SK-N-SH treated with all-trans-retinoic acid at 6 μM for 48 hours (cell line): ENCODE data around the gene PCLO.

Experiments
- ATAC-seq: fragments of 200-7000 bp; cut with Tn5 transposase; 3 replicates; pipeline ENCODE4 v1.9.1; 2020; ENCODE audit warnings: mild to moderate bottlenecking, moderate library complexity
- ARNTL ChIP-seq: fragments of 450-650 bp; formaldehyde crosslinking; IDR thresholded peaks from 2 replicates; pipeline ENCODE4 v1.5.0; 2020; ENCODE audit warnings: low read depth, mild to moderate bottlenecking, moderate library complexity, borderline replicate concordance
- CSDC2 ChIP-seq: fragments of 250-450 bp; sonication (Bioruptor Pico); IDR thresholded peaks from 2 replicates; pipeline ENCODE4 v1.5.0; 2020; ENCODE audit warnings: mild to moderate bottlenecking, moderate library complexity
- ESRRG ChIP-seq: fragments of 250-450 bp; sonication (Bioruptor Pico); IDR thresholded peaks from 2 replicates; pipeline ENCODE4 v1.6.1; 2021; ENCODE audit warnings: mild to moderate bottlenecking
- GLIS3 ChIP-seq: fragments of 250-450 bp; sonication (Bioruptor Pico); IDR thresholded peaks from 2 replicates; pipeline ENCODE4 v1.5.0; 2020; ENCODE audit warnings: mild to moderate bottlenecking, moderate library complexity
- ISL1 ChIP-seq: fragments of 250-450 bp; sonication (Bioruptor Pico); IDR thresholded peaks from 2 replicates; pipeline ENCODE4 v2.1.2; 2022; ENCODE audit warnings: mild to moderate bottlenecking, moderate library complexity
- OSR1 ChIP-seq: fragments of 250-450 bp; sonication (Bioruptor Pico); IDR thresholded peaks from 2 replicates; pipeline ENCODE4 v1.8.0; 2022; ENCODE audit warnings: moderate library complexity, mild to moderate bottlenecking, inconsistent platforms
- POU6F1 ChIP-seq: fragments of 250-450 bp; sonication (Bioruptor Pico); IDR thresholded peaks from 2 replicates; pipeline ENCODE4 v1.8.0; 2021; ENCODE audit warnings: low read depth, mild to moderate bottlenecking, moderate library complexity, borderline replicate concordance
- PPARA ChIP-seq: fragments of 250-450 bp; sonication (Bioruptor Pico); IDR thresholded peaks from 2 replicates; pipeline ENCODE4 v1.5.0; 2020; ENCODE audit warnings: mild to moderate bottlenecking, borderline replicate concordance
- RARB ChIP-seq: fragments of 250-450 bp; sonication (Bioruptor Pico); IDR thresholded peaks from 2 replicates; pipeline ENCODE4 v1.8.0; 2021; ENCODE audit warnings: mild to moderate bottlenecking, moderate library complexity
- TCF4 ChIP-seq: fragments of 250-450 bp; sonication (Bioruptor Pico); IDR thresholded peaks from 2 replicates; pipeline ENCODE4 v1.8.0; 2021; ENCODE audit warnings: mild to moderate bottlenecking, moderate library complexity, borderline replicate concordance
- TOX ChIP-seq: fragments of 250-450 bp; sonication (Bioruptor Pico); IDR thresholded peaks from 2 replicates; pipeline ENCODE4 v1.8.0; 2021; ENCODE audit warnings: mild to moderate bottlenecking, moderate library complexity, borderline replicate concordance
- ZC3H10 ChIP-seq: fragments of 250-450 bp; sonication (Bioruptor Pico); IDR thresholded peaks from 2 replicates; pipeline ENCODE4 v1.5.1; 2021; ENCODE audit warnings: mild to moderate bottlenecking, moderate library complexity
- ZFP3 ChIP-seq: fragments of 250-450 bp; sonication (Bioruptor Pico); IDR thresholded peaks from 2 replicates; pipeline ENCODE4 v1.5.0; 2020; ENCODE audit warnings: mild to moderate bottlenecking, moderate library complexity
- ZFP30 ChIP-seq: fragments of 450-650 bp; formaldehyde crosslinking; IDR thresholded peaks from 2 replicates; pipeline ENCODE4 v1.5.0; 2022; ENCODE audit warnings: mild to moderate bottlenecking, moderate library complexity
- ZNF565 ChIP-seq: fragments of 450-650 bp; formaldehyde crosslinking; conservative IDR thresholded peaks from 2 replicates; pipeline ENCODE4 v1.5.0; 2020; ENCODE audit warnings: low read depth, mild to moderate bottlenecking, moderate library complexity
- ZNF70 ChIP-seq: fragments of 450-650 bp; formaldehyde crosslinking; IDR thresholded peaks from 2 replicates; pipeline ENCODE4 v1.5.0; 2020; ENCODE audit warnings: mild to moderate bottlenecking, moderate library complexity
- ZNF8 ChIP-seq: fragments of 450-650 bp; formaldehyde crosslinking; IDR thresholded peaks from 2 replicates; pipeline ENCODE4 v1.5.0; 2020; ENCODE audit warnings: mild to moderate bottlenecking, moderate library complexity
- TF ChIP-seq, protein P1 (sequence below): fragments of 250-450 bp; sonication (Bioruptor Pico); IDR thresholded peaks from 2 replicates; pipeline ENCODE4 v1.5.1; 2020; ENCODE audit warnings: low read depth, mild to moderate bottlenecking, moderate library complexity
- TF ChIP-seq, protein P2 (sequence below): fragments of 250-450 bp; sonication (Bioruptor Pico); IDR thresholded peaks from 2 replicates; pipeline ENCODE4 v1.5.1; 2021; ENCODE audit warnings: mild to moderate bottlenecking, moderate library complexity
- TF ChIP-seq, protein P3 (sequence below): fragments of 250-450 bp; sonication (Bioruptor Pico); IDR thresholded peaks from 2 replicates; pipeline ENCODE4 v1.5.0; 2020; ENCODE audit warnings: mild to moderate bottlenecking, moderate library complexity

The PCLO gene

GRCh38 chr7:82980130-82980788, 182.4 kb downstream of the PCLO start (continued):
- no peak for TF ChIP-seq ARNTL (CRISPR knock-in tag)
- TF ChIP-seq POU6F1 (CRISPR knock-in tag), result no peak
- no peak for TF ChIP-seq TCF4
- TF ChIP-seq GLIS3 (CRISPR knock-in tag), result no peak

DNA sequence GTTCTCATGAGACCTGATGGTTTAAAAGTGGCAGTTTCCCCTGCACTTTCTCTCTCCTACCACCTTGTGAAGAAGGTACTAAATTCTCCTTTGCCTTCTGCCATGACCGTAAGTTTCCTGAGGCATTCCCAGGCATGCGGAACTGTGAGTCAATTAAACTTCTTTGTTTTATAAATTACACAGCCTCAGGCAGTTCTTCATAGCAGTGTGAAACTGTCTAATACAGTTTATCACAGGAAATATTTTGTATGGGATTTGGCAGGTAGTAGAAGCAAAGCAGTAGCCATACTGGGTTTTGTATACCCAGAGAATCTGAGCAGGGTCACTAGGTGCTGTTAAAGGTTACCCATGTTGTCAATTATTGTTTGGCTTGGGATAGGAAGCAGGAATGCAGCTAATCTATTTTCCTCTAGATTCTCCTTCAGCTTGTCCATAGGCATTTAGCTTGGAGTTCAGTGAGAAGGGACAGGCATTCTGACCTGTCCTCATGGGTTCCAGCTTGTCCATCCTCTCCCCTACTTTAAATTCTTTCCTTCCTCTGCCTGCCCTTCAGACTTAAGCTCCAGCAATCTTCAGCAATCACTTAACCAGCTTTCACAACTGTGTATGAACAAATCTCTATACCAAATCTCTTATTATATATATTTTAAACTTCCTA, 186.7 kb downstream of the PCLO start:
- peak; percentile 74 for ATAC-seq
- TF ChIP-seq ZNF70 (CRISPR knock-in tag), result no peak
- TF ChIP-seq, protein P1, sequence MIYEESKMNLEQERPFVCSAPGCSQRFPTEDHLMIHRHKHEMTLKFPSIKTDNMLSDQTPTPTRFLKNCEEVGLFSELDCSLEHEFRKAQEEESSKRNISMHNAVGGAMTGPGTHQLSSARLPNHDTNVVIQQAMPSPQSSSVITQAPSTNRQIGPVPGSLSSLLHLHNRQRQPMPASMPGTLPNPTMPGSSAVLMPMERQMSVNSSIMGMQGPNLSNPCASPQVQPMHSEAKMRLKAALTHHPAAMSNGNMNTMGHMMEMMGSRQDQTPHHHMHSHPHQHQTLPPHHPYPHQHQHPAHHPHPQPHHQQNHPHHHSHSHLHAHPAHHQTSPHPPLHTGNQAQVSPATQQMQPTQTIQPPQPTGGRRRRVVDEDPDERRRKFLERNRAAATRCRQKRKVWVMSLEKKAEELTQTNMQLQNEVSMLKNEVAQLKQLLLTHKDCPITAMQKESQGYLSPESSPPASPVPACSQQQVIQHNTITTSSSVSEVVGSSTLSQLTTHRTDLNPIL (CRISPR knock-in tag), result no peak
- no peak for TF ChIP-seq ESRRG (CRISPR knock-in tag)
- no peak for TF ChIP-seq PPARA
- no peak for TF ChIP-seq ARNTL (CRISPR knock-in tag)
- TF ChIP-seq OSR1, result no peak
- TF ChIP-seq ZC3H10 (CRISPR knock-in tag), result no peak
- TF ChIP-seq CSDC2 (CRISPR knock-in tag), result no peak
- TF ChIP-seq, all 23 proteins: peak for 0

DNA sequence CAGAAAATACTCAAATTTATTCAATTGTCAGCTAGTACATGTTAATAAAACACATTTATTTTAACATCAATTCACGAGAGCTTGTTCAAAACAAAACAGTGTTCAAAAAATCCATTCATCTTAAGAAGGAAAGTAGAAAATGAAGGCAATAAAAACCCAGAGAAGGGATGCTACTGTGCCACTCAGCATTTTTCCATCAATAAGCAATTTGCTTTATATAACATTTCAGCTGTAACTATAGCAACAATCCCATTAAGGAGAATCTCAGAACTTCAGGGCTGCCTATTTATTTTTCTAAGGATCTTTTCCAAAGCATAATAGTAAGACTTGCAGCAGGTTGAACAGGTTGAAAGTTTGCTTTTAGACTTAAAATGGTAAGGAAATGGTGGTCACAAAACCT, 190.5 kb downstream of the PCLO start:
- no peak for ATAC-seq
- TF ChIP-seq ZFP30 (CRISPR knock-in tag), result no peak
- TF ChIP-seq POU6F1 (CRISPR knock-in tag), result no peak
- TF ChIP-seq ZNF565 (CRISPR knock-in tag), result no peak
- TF ChIP-seq ISL1 (CRISPR knock-in tag), result no peak

DNA sequence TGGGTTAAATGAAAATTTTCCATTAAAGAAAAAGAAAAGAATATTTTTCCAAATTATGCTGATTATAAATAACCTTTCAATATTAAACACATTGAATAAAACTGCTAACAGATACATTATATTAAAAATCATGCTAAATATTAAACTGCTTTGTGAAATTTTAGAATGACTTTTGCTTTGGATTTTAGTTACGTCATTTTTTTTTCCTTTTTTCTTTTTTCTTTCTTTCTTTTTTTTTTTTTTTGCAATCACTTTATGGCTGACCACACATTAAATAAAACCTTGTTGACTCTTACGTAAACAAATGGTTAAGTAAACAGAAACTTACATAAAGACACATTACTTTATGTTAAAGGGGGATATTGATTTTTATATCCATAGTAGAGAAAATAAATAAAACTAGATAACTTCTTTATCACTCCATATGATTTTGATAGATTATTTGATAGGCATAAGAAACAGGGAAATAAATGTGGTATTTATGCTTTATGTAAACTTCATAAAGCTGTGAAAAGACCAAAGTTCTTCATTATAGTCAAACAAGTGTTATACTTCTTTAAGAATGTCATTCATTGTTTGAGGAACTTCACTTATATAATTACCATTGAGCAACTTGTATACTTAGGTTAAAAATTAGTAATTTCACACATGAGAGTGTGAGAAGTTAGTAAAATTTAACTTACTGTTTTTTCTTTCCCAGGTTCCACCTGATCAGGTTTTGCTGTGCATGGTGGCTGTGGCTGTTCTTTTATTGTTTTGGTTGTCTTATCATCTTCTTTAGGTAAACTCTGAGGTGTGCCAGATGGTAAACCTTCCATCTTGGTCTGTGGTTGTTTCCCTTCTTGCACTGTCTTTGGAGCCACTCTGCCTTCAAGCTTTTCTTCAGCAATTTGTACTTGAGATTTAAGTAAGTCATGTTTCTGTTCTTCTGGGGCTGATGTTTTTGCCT, 197.3 kb downstream of the PCLO start:
- TF ChIP-seq GLIS3 (CRISPR knock-in tag) (no peak), PPARA (no peak), CSDC2 (CRISPR knock-in tag) (no peak), OSR1 (no peak), ARNTL (CRISPR knock-in tag) (no peak), ZFP3 (CRISPR knock-in tag) (no peak), ZC3H10 (CRISPR knock-in tag) (no peak), ZFP30 (CRISPR knock-in tag) (no peak), POU6F1 (CRISPR knock-in tag) (no peak), TCF4 (no peak), ZNF70 (CRISPR knock-in tag) (no peak), ZNF8 (CRISPR knock-in tag) (no peak), TOX (CRISPR knock-in tag) (no peak), RARB (CRISPR knock-in tag) (no peak)
- TF ChIP-seq, protein P2, sequence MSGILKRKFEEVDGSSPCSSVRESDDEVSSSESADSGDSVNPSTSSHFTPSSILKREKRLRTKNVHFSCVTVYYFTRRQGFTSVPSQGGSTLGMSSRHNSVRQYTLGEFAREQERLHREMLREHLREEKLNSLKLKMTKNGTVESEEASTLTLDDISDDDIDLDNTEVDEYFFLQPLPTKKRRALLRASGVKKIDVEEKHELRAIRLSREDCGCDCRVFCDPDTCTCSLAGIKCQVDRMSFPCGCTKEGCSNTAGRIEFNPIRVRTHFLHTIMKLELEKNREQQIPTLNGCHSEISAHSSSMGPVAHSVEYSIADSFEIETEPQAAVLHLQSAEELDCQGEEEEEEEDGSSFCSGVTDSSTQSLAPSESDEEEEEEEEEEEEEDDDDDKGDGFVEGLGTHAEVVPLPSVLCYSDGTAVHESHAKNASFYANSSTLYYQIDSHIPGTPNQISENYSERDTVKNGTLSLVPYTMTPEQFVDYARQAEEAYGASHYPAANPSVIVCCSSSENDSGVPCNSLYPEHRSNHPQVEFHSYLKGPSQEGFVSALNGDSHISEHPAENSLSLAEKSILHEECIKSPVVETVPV, result no peak
- TF ChIP-seq, protein P1 (CRISPR knock-in tag), result no peak
- TF ChIP-seq, protein P3, sequence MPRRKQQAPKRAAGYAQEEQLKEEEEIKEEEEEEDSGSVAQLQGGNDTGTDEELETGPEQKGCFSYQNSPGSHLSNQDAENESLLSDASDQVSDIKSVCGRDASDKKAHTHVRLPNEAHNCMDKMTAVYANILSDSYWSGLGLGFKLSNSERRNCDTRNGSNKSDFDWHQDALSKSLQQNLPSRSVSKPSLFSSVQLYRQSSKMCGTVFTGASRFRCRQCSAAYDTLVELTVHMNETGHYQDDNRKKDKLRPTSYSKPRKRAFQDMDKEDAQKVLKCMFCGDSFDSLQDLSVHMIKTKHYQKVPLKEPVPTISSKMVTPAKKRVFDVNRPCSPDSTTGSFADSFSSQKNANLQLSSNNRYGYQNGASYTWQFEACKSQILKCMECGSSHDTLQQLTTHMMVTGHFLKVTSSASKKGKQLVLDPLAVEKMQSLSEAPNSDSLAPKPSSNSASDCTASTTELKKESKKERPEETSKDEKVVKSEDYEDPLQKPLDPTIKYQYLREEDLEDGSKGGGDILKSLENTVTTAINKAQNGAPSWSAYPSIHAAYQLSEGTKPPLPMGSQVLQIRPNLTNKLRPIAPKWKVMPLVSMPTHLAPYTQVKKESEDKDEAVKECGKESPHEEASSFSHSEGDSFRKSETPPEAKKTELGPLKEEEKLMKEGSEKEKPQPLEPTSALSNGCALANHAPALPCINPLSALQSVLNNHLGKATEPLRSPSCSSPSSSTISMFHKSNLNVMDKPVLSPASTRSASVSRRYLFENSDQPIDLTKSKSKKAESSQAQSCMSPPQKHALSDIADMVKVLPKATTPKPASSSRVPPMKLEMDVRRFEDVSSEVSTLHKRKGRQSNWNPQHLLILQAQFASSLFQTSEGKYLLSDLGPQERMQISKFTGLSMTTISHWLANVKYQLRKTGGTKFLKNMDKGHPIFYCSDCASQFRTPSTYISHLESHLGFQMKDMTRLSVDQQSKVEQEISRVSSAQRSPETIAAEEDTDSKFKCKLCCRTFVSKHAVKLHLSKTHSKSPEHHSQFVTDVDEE (CRISPR knock-in tag), result no peak
- ATAC-seq, result no peak
